Endothelial cell (in vitro differentiated cells): ENCODE data around the gene PYM1. TPM values are rescaled to one million over a fixed set of nuclear protein-coding genes. Genes with fewer than 3 reads are reported as not detected.

ENCODE experiments used
- DNase-seq: peaks from one replicate; pipeline ENCODE4 v3.0.0; 2021; ENCODE audit warnings: low spot score
- H3K27ac Mint-ChIP-seq: one replicate; pipeline ENCODE4 v1.8.0; 2021; ENCODE audit warnings: mixed read lengths, inconsistent platforms; ENCODE audit not compliant: unreplicated experiment
- H3K27me3 Mint-ChIP-seq: one replicate; pipeline ENCODE4 v1.8.0; 2021; ENCODE audit warnings: mild to moderate bottlenecking, moderate library complexity, mixed read lengths, inconsistent platforms; ENCODE audit not compliant: unreplicated experiment
- H3K36me3 Mint-ChIP-seq: one replicate; pipeline ENCODE4 v1.8.0; 2021; ENCODE audit warnings: mild to moderate bottlenecking, low read depth, mixed read lengths, inconsistent platforms; ENCODE audit not compliant: unreplicated experiment
- H3K4me1 Mint-ChIP-seq: one replicate; pipeline ENCODE4 v1.8.0; 2021; ENCODE audit warnings: mild to moderate bottlenecking, mixed read lengths, inconsistent platforms; ENCODE audit not compliant: unreplicated experiment
- H3K4me3 Mint-ChIP-seq: one replicate; pipeline ENCODE4 v1.8.0; 2021; ENCODE audit warnings: mild to moderate bottlenecking, mixed read lengths, inconsistent platforms; ENCODE audit not compliant: unreplicated experiment
- H3K9me3 Mint-ChIP-seq: one replicate; pipeline ENCODE4 v1.8.0; 2021; ENCODE audit warnings: mixed read lengths, inconsistent platforms; ENCODE audit not compliant: unreplicated experiment
- CTCF ChIP-seq: fragments of 200-600 bp; sonication (generic); IDR thresholded peaks from one replicate; pipeline ENCODE4 v1.5.0; 2021; ENCODE audit warnings: antibody characterized with exemption; ENCODE audit not compliant: unreplicated experiment
- long read RNA-seq: library from polyadenylated mRNA; unstranded; transcript quantifications from one replicate; pipeline ENCODE4 v2.0.0, GENCODE V29; 2020; ENCODE audit not compliant: unreplicated experiment
- total RNA-seq: library from RNA; stranded (reverse); fragmentation: NEBNext Ultra II Directional; extraction: Animal tissue kit (Norgen Biotek cat#: 25700); gene quantifications from one replicate; pipeline ENCODE4 v1.2.1, GENCODE V29; 2021; ENCODE audit not compliant: unreplicated experiment

Gene PYM1
- total RNA-seq, result 58.6 TPM
- long read RNA-seq, transcript PYM1-202 (3 exons, 1,073 nt), result minor isoform, 5 of 63 reads
- long read RNA-seq, transcript PYM1-203 (3 exons, 1,226 nt), result major isoform, 52 of 63 reads
- long read RNA-seq, partial matches to known transcripts, result 1 of 63 reads
- long read RNA-seq, other reads (novel, unspliced or antisense), result 4 of 63 reads

- H3K27me3 Mint-ChIP-seq, result peaks cover 15% of the 10 kb centered on the region
- TF ChIP-seq CTCF, result no peak
- H3K9me3 Mint-ChIP-seq, result no peaks in the 10 kb centered on the region
- H3K4me1 Mint-ChIP-seq, result peaks cover 53% of the 10 kb centered on the region
- H3K4me3 Mint-ChIP-seq, result peak within 1 kb of the TSS; percentile 99
- peak; percentile 67 for DNase-seq
- H3K27ac Mint-ChIP-seq, result peak within 1 kb of the TSS; percentile 91
- peaks cover 17% of the 10 kb centered on the region for H3K36me3 Mint-ChIP-seq
Observed at GRCh38 chr12:55927588-55928502, at the start of gene PYM1. Gene PYM1 (minus strand): TSS chr12:55927894. CDS start chr12:55927761, 133 bp downstream.

GRCh38 chr12:55974308-55974730 lies 46.6 kb upstream of the PYM1 start:
- H3K4me1 Mint-ChIP-seq, result peaks cover 14% of the 10 kb centered on the region
- H3K27ac Mint-ChIP-seq, result no peak overlapping the region
- H3K27me3 Mint-ChIP-seq, result peaks cover 4% of the 10 kb centered on the region
- H3K36me3 Mint-ChIP-seq, result peaks cover 23% of the 10 kb centered on the region
- peak; percentile 39 for DNase-seq
- no peak overlapping the region for H3K4me3 Mint-ChIP-seq
- no peaks in the 10 kb centered on the region for H3K9me3 Mint-ChIP-seq
- no peak for TF ChIP-seq CTCF

GRCh38 chr12:55973599-55974307 lies 46.1 kb upstream of the PYM1 start, which contains the start of gene RAB5B:
Gene RAB5B (plus strand): TSS chr12:55974078. CDS start chr12:55986961, 12,883 bp downstream.
- TF ChIP-seq CTCF, result peak; percentile 74
- peak; percentile 91 for DNase-seq
- peaks cover 22% of the 10 kb centered on the region for H3K36me3 Mint-ChIP-seq
- H3K27ac Mint-ChIP-seq, result no peak within 1 kb of the TSS
- no peak within 1 kb of the TSS for H3K4me3 Mint-ChIP-seq
- H3K9me3 Mint-ChIP-seq, result no peaks in the 10 kb centered on the region
- peaks cover 10% of the 10 kb centered on the region for H3K4me1 Mint-ChIP-seq
- peaks cover 4% of the 10 kb centered on the region for H3K27me3 Mint-ChIP-seq

- Mint-ChIP-seq H3K4me3 (no peak overlapping the region), H3K36me3 (peaks cover 22% of the 10 kb centered on the region), H3K27ac (no peak overlapping the region), H3K27me3 (peaks cover 4% of the 10 kb centered on the region), H3K9me3 (no peaks in the 10 kb centered on the region), H3K4me1 (peaks cover 9% of the 10 kb centered on the region)
- DNase-seq, result no peak
- no peak for TF ChIP-seq CTCF
Observed at GRCh38 chr12:55972911-55973598, 45.4 kb upstream of the PYM1 start.
